CD8-positive, alpha-beta memory T cell (primary cell): ENCODE measurements around the gene WWP2. TPM values are rescaled to one million over a fixed set of nuclear protein-coding genes. Genes with fewer than 3 reads are reported as not detected.
"Not testable (repeated sequence)": the region's sequence is repeated elsewhere in the genome, so short reads cannot be mapped to it uniquely, and the experiment has no call there.

Source experiments
- CTCF ChIA-PET: fragments of 350-600 bp; sonication (Branson Sonifier 250); formaldehyde crosslinking; loops from one replicate; lab custom pipeline; 2021; ENCODE audit warnings: antibody characterized with exemption; lab: Charles Lee
- POLR2A ChIA-PET: fragments of 350-600 bp; sonication (Branson Sonifier 250); formaldehyde crosslinking; loops from one replicate; lab custom pipeline; 2021; ENCODE audit warnings: antibody characterized with exemption; lab: Charles Lee
- DNase-seq, 5 donors: peaks; one replicate each; pipeline versions ENCODE4 v3.0.0 to v3.0.0-alpha.2; 2020 to 2022; ENCODE audit warnings: mixed read lengths in 1 of 5
- H3K27ac ChIP-seq: one replicate; pipeline ENCODE4 v1.7.0; 2013; ENCODE audit warnings: low read depth, mild to moderate bottlenecking, low read length, moderate library complexity
- H3K27me3 ChIP-seq: 2 replicates; pipeline ENCODE4 v1.7.0; 2013; ENCODE audit warnings: low read length, mild to moderate bottlenecking; ENCODE audit not compliant: insufficient read depth, poor library complexity, severe bottlenecking
- H3K36me3 ChIP-seq: 2 replicates; pipeline ENCODE4 v1.7.0; 2013; ENCODE audit warnings: mild to moderate bottlenecking, low read length, moderate library complexity; ENCODE audit not compliant: insufficient read depth
- H3K4me1 ChIP-seq: 2 replicates; pipeline ENCODE4 v1.7.0; 2013; ENCODE audit warnings: mild to moderate bottlenecking, low read length, moderate library complexity; ENCODE audit not compliant: insufficient read depth
- H3K4me3 ChIP-seq: 2 replicates; pipeline ENCODE4 v1.7.0; 2013; ENCODE audit warnings: mild to moderate bottlenecking, low read length
- H3K9me3 ChIP-seq: 2 replicates; pipeline ENCODE4 v1.7.0; 2013; ENCODE audit warnings: mild to moderate bottlenecking, low read length
- H3K27ac Mint-ChIP-seq, 8 donors: one replicate each; pipeline ENCODE4 v1.8.0; 2020 to 2021; ENCODE audit warnings: mixed read lengths in 8 of 8, mild to moderate bottlenecking in 6 of 8, inconsistent platforms in 3 of 8, moderate library complexity in 3 of 8
- H3K27me3 Mint-ChIP-seq, 2 donors: one replicate each; pipeline ENCODE4 v1.8.0; 2020 to 2021; ENCODE audit warnings: mixed read lengths in 2 of 2, mild to moderate bottlenecking in 1 of 2, moderate library complexity in 1 of 2
- H3K36me3 Mint-ChIP-seq, 3 donors: one replicate each; pipeline ENCODE4 v1.8.0; 2020 to 2021; ENCODE audit warnings: mixed read lengths in 3 of 3, inconsistent platforms in 1 of 3, mild to moderate bottlenecking in 1 of 3
- H3K4me1 Mint-ChIP-seq, 3 donors: one replicate each; pipeline ENCODE4 v1.8.0; 2020 to 2021; ENCODE audit warnings: mixed read lengths in 3 of 3, inconsistent platforms in 1 of 3, mild to moderate bottlenecking in 1 of 3
- H3K4me3 Mint-ChIP-seq, 7 donors: one replicate each; pipeline ENCODE4 v1.8.0; 2020 to 2021; ENCODE audit warnings: mixed read lengths in 7 of 7, mild to moderate bottlenecking in 6 of 7, moderate library complexity in 4 of 7, inconsistent platforms in 2 of 7
- H3K9me3 Mint-ChIP-seq, 5 donors: one replicate each; pipeline ENCODE4 v1.8.0; 2020 to 2022; ENCODE audit warnings: mixed read lengths in 5 of 5, mild to moderate bottlenecking in 3 of 5, moderate library complexity in 2 of 5, inconsistent platforms in 1 of 5
- polyA plus RNA-seq: library from polyadenylated mRNA; unstranded; fragments of 300-500 nt; fragmentation: Illumina TruSeq; gene quantifications from one replicate; pipeline ENCODE4 v1.2.3, GENCODE V29; 2021
- total RNA-seq, 2 experiments: library from RNA; stranded (reverse); gene quantifications; one replicate each; pipeline ENCODE4 v1.2.3, GENCODE V29; 2021

The WWP2 gene
- total and polyA plus RNA-seq, 3 experiments from 2014 or later: 41.0 to 50.6 (median 46.3) TPM

DNA sequence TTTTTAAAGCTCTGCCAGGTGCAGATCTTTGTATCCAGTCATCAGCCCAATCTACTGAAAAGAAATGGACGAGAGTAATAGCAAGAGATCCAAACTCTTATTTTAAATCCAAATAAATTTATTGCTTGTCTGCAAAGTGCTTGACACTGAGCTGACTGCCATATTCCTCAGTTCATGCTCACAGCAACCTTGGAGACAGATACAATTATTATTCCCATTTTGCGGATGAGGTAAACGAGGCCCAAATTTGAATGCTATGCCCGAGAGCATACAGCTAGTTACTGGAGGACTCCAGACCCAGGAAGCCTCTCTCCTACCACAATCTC, 8.0 kb upstream of the WWP2 start:
- peaks cover 0 to 1% of the 10 kb centered on the region in 2 donors for H3K27me3 Mint-ChIP-seq
- peak overlapping the region; percentile 94 to 99 (median 99) for H3K27ac Mint-ChIP-seq
- no peaks in the 10 kb centered on the region for H3K9me3 ChIP-seq
- H3K4me3 ChIP-seq: peak overlapping the region; percentile 98
- H3K4me3 Mint-ChIP-seq: peak overlapping the region; percentile 97 to 100 (median 100)
- CTCF ChIA-PET: interaction anchor here (0.6 to 3.5 kb wide), 30 partner anchors 9 to 705 kb away, joined by 3 to 96 read pairs (median 4); partner anchors contain the start of gene NQO1
- no peaks in the 10 kb centered on the region for H3K9me3 Mint-ChIP-seq
- H3K36me3 Mint-ChIP-seq: peaks cover 2 to 37% (median 4%) of the 10 kb centered on the region in 3 donors
- peaks cover 23 to 37% (median 26%) of the 10 kb centered on the region in 3 donors for H3K4me1 Mint-ChIP-seq
- peak overlapping the region; percentile 86 for H3K27ac ChIP-seq
- peaks cover 14% of the 10 kb centered on the region for H3K4me1 ChIP-seq
- peaks cover 18% of the 10 kb centered on the region for H3K36me3 ChIP-seq
- H3K27me3 ChIP-seq: no peaks in the 10 kb centered on the region
- POLR2A ChIA-PET: interaction anchor here (0.6 to 2.3 kb wide), 10 partner anchors 9 to 508 kb away, joined by 3 to 19 read pairs (median 4); partner anchors contain the start of genes NQO1 and WWP2
- DNase-seq: no peak

DNA sequence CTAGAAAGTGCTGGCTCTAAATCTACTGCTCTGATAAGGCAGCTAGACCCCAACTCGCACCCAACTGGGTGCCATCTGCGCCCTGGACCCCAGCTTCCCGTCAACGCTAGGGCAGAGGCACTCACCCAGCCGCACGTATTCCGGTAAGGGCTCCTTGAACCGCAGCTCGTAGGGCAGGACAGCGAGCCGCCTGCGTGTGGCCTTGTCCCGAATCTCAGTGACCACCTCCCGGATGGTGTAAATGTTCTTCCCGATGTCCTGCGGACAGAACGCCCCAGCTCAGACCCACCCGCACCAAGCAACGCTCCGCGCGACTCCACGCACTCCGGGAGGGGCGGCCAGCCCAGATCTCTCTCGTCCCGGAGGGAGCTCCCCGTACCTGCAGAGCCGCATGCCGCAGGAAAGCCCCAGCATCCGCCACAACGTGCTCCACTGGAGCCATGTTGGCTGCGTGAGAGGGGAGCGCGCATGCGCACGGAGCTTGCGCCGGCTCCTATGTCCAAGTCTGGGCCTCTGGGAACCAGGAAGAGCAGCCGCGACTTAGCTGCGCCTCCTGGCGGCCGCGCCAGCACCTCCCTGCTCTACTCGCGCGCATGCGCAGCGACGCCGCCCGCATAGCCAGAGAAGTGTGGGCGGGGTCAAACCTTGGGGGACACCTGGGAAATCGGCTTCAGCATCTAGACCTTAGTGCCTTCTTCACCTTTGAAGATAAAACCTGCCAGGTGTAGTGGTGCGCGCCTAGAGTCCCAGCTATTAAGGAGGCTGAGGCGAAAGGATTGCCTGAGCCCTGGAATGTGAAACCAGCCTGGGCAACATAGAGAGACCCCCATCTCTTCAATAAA, 7.4 kb upstream of the WWP2 start, which contains the start of gene NOB1:
TSS of gene NOB1 (minus strand) at position 458 of the 842 bp plus-strand sequence. CDS start at position 442, 16 bp downstream.
- H3K27ac Mint-ChIP-seq: peak within 1 kb of the TSS; percentile 94 to 99 (median 99)
- POLR2A ChIA-PET: interaction anchor here (0.6 to 2.3 kb wide), 13 partner anchors 8 to 508 kb away, joined by 3 to 19 read pairs (median 3); partner anchors contain the start of genes NQO1 and WWP2

DNA sequence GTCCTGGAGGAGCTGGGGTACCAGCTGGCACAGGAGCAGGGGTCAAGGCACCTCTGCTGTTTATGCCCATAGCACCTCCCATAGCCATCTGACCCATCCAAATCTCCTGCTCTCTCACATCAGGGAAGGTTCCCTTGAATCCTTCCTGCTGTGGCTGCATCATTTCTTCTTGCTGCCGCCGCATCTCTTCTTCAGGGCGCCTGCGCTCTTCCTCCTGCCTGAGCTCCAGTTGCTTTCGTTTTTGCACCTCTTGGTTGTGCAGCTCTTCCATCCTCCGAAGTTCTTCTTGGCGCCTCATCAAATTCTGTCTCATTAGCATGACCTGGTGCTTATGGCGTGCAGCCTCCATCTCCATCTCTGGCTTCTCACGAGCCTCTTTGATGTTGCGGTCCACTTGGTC, 5.4 kb upstream of the WWP2 start:
- Mint-ChIP-seq H3K9me3 (no peaks in the 10 kb centered on the region), H3K27ac (peak overlapping the region in 2 of 8 donors; percentile 73 to 94), H3K4me1 (peaks cover 27 to 41% (median 30%) of the 10 kb centered on the region in 3 donors), H3K36me3 (peaks cover 0 to 18% (median 2%) of the 10 kb centered on the region in 3 donors), H3K27me3 (peaks cover 0 to 1% of the 10 kb centered on the region in 2 donors), H3K4me3 (peak overlapping the region in 3 of 7 donors; percentile 6 to 74 (median 54))
- DNase-seq: no peak
- no peak overlapping the region for H3K27ac ChIP-seq
- no peaks in the 10 kb centered on the region for H3K27me3 ChIP-seq
- H3K4me1 ChIP-seq: peaks cover 22% of the 10 kb centered on the region
- H3K36me3 ChIP-seq: peaks cover 5% of the 10 kb centered on the region
- ChIA-PET CTCF (interaction anchor here (1.1 to 2.0 kb wide), 2 partner anchors 17 to 48 kb away, joined by 3 to 8 read pairs; no protein-coding TSS in a partner anchor), POLR2A (interaction anchor here (0.6 kb wide), 1 partner anchor 27 kb away, joined by 3 read pairs; no protein-coding TSS in a partner anchor)
- no peak overlapping the region for H3K4me3 ChIP-seq
- H3K9me3 ChIP-seq: no peaks in the 10 kb centered on the region

More for the DNA sequence above, 7.4 kb upstream of the WWP2 start, which contains the start of gene NOB1:
- Histone ChIP-seq H3K27me3 (no peaks in the 10 kb centered on the region), H3K4me1 (peaks cover 14% of the 10 kb centered on the region), H3K9me3 (no peaks in the 10 kb centered on the region), H3K27ac (peak within 1 kb of the TSS; percentile 86), H3K36me3 (peaks cover 15% of the 10 kb centered on the region), H3K4me3 (peak within 1 kb of the TSS; percentile 98)
- peak; percentile 96 to 99 (median 97) for DNase-seq
- peaks cover 0 to 33% (median 2%) of the 10 kb centered on the region in 3 donors for H3K36me3 Mint-ChIP-seq
- peaks cover 23 to 37% (median 26%) of the 10 kb centered on the region in 3 donors for H3K4me1 Mint-ChIP-seq
- H3K9me3 Mint-ChIP-seq: no peaks in the 10 kb centered on the region
- peak within 1 kb of the TSS; percentile 97 to 100 (median 100) for H3K4me3 Mint-ChIP-seq
- CTCF ChIA-PET: interaction anchor here (0.6 to 3.5 kb wide), 32 partner anchors 8 to 704 kb away, joined by 3 to 96 read pairs (median 4); partner anchors contain the start of gene NQO1
- peaks cover 0 to 1% of the 10 kb centered on the region in 2 donors for H3K27me3 Mint-ChIP-seq

DNA sequence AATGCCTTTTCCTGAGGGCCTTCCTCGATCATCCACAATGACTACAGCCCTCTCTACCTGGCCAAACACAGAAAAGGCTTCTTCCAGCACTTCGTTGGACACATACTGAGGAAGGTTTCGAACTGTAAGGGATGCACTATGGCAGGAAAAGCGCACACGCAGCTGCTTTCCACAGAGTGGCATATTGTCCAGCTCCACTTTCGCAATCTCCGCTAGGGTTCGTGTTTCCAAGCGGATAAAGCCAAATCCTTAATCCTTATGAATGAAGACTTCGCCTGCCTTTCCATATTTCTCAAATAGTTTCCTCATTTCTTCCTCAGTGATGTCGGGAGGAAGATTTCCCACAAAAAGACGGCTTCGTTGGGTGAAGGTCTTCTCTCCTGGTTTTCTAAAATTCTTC, 4.8 kb upstream of the WWP2 start:
- POLR2A ChIA-PET: interaction anchor here (0.6 kb wide), 1 partner anchor 28 kb away, joined by 3 read pairs; no protein-coding TSS in a partner anchor
- CTCF ChIA-PET: interaction anchor here (1.5 to 2.0 kb wide), 2 partner anchors 33 to 49 kb away, joined by 3 to 8 read pairs; no protein-coding TSS in a partner anchor

DNA sequence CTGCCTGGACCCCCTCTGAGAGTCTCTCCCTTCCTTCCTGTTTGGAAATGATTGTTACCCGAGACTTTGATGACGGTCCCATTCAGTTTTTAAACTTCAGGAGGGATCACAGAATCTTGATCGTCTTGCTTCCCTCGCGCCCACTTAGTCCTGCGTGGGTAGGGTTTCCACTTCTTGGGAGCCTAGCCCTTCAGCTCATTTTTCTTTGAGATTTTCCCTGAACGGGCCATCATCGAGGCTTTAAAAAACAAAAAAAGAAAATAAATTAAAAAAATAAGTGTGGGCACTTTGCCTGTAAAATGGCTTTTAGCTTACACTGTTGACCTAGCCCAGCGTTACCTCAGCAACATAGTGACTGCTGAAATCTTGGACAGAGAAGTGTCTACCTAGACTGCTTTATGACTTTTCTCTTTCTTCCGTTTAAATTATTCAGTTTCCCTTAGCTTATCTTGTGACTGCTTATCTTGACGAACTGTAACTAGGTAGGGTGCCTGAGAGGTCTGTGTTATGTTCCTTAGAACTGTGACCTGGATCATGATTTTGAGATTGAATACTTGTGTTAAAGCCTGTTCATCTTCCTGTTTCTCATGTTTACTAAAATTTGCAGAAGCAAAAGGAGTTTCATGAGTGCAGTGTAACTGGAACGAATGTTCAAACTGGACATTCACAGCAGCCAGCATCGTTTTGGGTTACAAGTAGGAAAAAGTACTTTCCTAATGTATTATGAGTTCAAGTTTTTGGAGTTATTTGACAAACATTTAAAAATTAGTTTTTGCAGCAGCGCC, 874 bp downstream of the WWP2 start:
- Histone ChIP-seq H3K4me3 (peak overlapping the region; percentile 79), H3K27ac (peak overlapping the region; percentile 77), H3K27me3 (no peaks in the 10 kb centered on the region), H3K4me1 (peaks cover 21% of the 10 kb centered on the region), H3K36me3 (no peaks in the 10 kb centered on the region), H3K9me3 (no peaks in the 10 kb centered on the region)
- Mint-ChIP-seq H3K27ac (peak overlapping the region; percentile 90 to 97 (median 92)), H3K27me3 (peaks cover 0 to 1% of the 10 kb centered on the region in 2 donors), H3K4me1 (peaks cover 39 to 57% (median 48%) of the 10 kb centered on the region in 3 donors), H3K9me3 (no peaks in the 10 kb centered on the region), H3K36me3 (peaks cover 0 to 11% (median 1%) of the 10 kb centered on the region in 3 donors), H3K4me3 (peak overlapping the region; percentile 91 to 95 (median 93))
- POLR2A ChIA-PET: interaction anchor here (0.5 to 1.6 kb wide), 9 partner anchors 9 to 1010 kb away, joined by 3 to 7 read pairs (median 4); partner anchors contain the start of genes AARS1, NOB1 and NQO1
- CTCF ChIA-PET: interaction anchor here (1.0 to 1.8 kb wide), 5 partner anchors 8 to 54 kb away, joined by 3 to 7 read pairs (median 4); partner anchors contain the start of gene NOB1
- peak in 2 of 5 donors; percentile 31 to 43 for DNase-seq

More for the DNA sequence above, 4.8 kb upstream of the WWP2 start:
- peaks cover 25% of the 10 kb centered on the region for H3K4me1 ChIP-seq
- peaks cover 26 to 39% (median 30%) of the 10 kb centered on the region in 3 donors for H3K4me1 Mint-ChIP-seq
- not testable (repeated sequence) for H3K36me3 ChIP-seq, H3K9me3 Mint-ChIP-seq, H3K27ac ChIP-seq, H3K4me3 ChIP-seq, H3K27me3 ChIP-seq, DNase-seq, H3K27me3 Mint-ChIP-seq, H3K9me3 ChIP-seq
- peaks cover 0 to 15% (median under 1%) of the 10 kb centered on the region in 3 donors for H3K36me3 Mint-ChIP-seq
- peak overlapping the region in 1 of 8 donors; percentile 94 for H3K27ac Mint-ChIP-seq
- peak overlapping the region in 1 of 7 donors; percentile 50 for H3K4me3 Mint-ChIP-seq

DNA sequence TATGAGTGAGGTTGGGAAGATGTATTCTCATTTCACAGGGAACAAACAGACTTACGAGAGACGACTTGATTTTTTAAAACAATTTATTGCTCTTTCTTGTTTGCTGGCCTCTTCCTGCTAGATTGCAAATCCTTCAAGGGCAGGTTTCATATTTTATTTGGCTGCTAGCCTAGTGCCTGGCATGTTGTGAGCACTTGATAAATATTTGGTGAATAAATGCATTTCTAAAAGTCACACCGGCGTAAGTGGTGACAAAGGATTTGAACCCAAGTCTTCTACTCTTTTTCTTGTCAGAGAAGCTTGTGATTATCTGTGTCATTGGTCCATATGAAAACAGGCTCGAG, 1.4 kb downstream of the WWP2 start:
- Mint-ChIP-seq H3K9me3 (no peaks in the 10 kb centered on the region), H3K4me1 (peaks cover 39 to 58% (median 50%) of the 10 kb centered on the region in 3 donors), H3K36me3 (peaks cover 0 to 11% (median 1%) of the 10 kb centered on the region in 3 donors), H3K27ac (peak overlapping the region; percentile 90 to 97 (median 92)), H3K27me3 (no peaks in the 10 kb centered on the region), H3K4me3 (peak overlapping the region; percentile 91 to 95 (median 93))
- ChIA-PET POLR2A (interaction anchor here (0.6 to 1.6 kb wide), 5 partner anchors 9 to 37 kb away, joined by 3 to 7 read pairs (median 3); partner anchors contain the start of genes NOB1 and NQO1), CTCF (interaction anchor here (1.4 to 1.8 kb wide), 4 partner anchors 8 to 54 kb away, joined by 3 to 7 read pairs (median 6); partner anchors contain the start of gene NOB1)
- Histone ChIP-seq H3K4me1 (peaks cover 21% of the 10 kb centered on the region), H3K4me3 (peak overlapping the region; percentile 79), H3K36me3 (no peaks in the 10 kb centered on the region), H3K27ac (peak overlapping the region; percentile 77), H3K27me3 (no peaks in the 10 kb centered on the region), H3K9me3 (no peaks in the 10 kb centered on the region)
- DNase-seq: no peak
